Mucosa of descending colon (tissue), 3 donors: ENCODE results near the gene HBA1. TPM values are rescaled to one million over a fixed set of nuclear protein-coding genes. Genes with fewer than 3 reads are reported as not detected.

Source experiments
- ATAC-seq: fragments of 200-7000 bp; cut with Tn5 transposase; one replicate; pipeline ENCODE4 v1.9.1; 2020; ENCODE audit warnings: mild to moderate bottlenecking, moderate library complexity
- DNase-seq, 3 donors: peaks; one replicate each; pipeline ENCODE4 v3.0.0-alpha.2; 2020
- H3K36me3 ChIP-seq: fragments of 200-600 bp; one replicate; pipeline ENCODE4 v1.8.0; 2021; ENCODE audit warnings: low read depth, mild to moderate bottlenecking
- H3K4me1 ChIP-seq: fragments of 200-600 bp; one replicate; pipeline ENCODE4 v1.8.0; 2021; ENCODE audit warnings: low read depth, mild to moderate bottlenecking
- H3K4me3 ChIP-seq: fragments of 200-600 bp; one replicate; pipeline ENCODE4 v1.8.0; 2021; ENCODE audit warnings: mild to moderate bottlenecking
- H3K9me3 ChIP-seq: fragments of 200-600 bp; one replicate; pipeline ENCODE4 v1.8.0; 2021; ENCODE audit warnings: mild to moderate bottlenecking
- CTCF ChIP-seq: fragments of 200-600 bp; IDR thresholded peaks from one replicate; pipeline ENCODE4 v1.8.0; 2022; ENCODE audit warnings: antibody characterized with exemption, mild to moderate bottlenecking
- intact Hi-C, 2 donors: fragments of 100-400 bp; cut with DNase I in 1 of 2; cut with micrococcal nuclease in 1 of 2; formaldehyde crosslinking; loops; one replicate each; pipeline versions ENCODE4 v1.11.0 to v1.11.1; 2022; cut with DNase I, micrococcal nuclease
- total RNA-seq, 3 donors: library from RNA; stranded (reverse); fragmentation: NEBNext Ultra II Directional in 2 of 3; extraction: Animal tissue kit (Norgen Biotek cat#: 25700) in 2 of 3; gene quantifications; one replicate each; pipeline versions ENCODE4 v1.2.1 to v1.2.4, GENCODE V29; 2021 to 2023
- donor health status: DM: no; HTN: no; CAD: no; lungs with moderate emphysema.
- donor health status: DM: no; HTN: no; CAD: no.
- donor health status: DM: no; HTN: yes; CAD: no.

Gene HBA1
- total RNA-seq, 3 donors from 2014 or later: 4.3 to 8.5 TPM; not detected in 1

GRCh38 chr16:180681-181564 is 4.4 kb downstream of the HBA1 start:
- no peaks in the 10 kb centered on the region for H3K9me3 ChIP-seq
- no peaks in the 10 kb centered on the region for H3K36me3 ChIP-seq
- intact Hi-C loops: loop anchor here (5.0 kb wide), 1 partner anchor 74 kb away; no protein-coding TSS in a partner anchor
- H3K4me1 ChIP-seq: peaks cover 13% of the 10 kb centered on the region
- peak; percentile 94 for ATAC-seq
- DNase-seq: peak in 2 of 3 donors; percentile 77 to 83
- no peak overlapping the region for H3K4me3 ChIP-seq
- no peak for TF ChIP-seq CTCF

GRCh38 chr16:181565-182021 is 5.1 kb downstream of the HBA1 start:
- Histone ChIP-seq H3K4me3 (no peak overlapping the region), H3K36me3 (no peaks in the 10 kb centered on the region)
- intact Hi-C loops: loop anchor here (5.0 kb wide), 1 partner anchor 74 kb away; no protein-coding TSS in a partner anchor

GRCh38 chr16:183005-183404 is 6.5 kb downstream of the HBA1 start:
- intact Hi-C loops: loop anchor here (5.0 kb wide), 1 partner anchor 76 kb away; no protein-coding TSS in a partner anchor
- ATAC-seq (no peak), DNase-seq (no peak)
- TF ChIP-seq CTCF: no peak
- H3K4me1 ChIP-seq: peaks cover 13% of the 10 kb centered on the region
- no peaks in the 10 kb centered on the region for H3K9me3 ChIP-seq
- no peak overlapping the region for H3K4me3 ChIP-seq
- no peaks in the 10 kb centered on the region for H3K36me3 ChIP-seq

More at GRCh38 chr16:181565-182021, 5.1 kb downstream of the HBA1 start:
- peak; percentile 2 for ATAC-seq
- DNase-seq: peak in 1 of 3 donors; percentile 88
- Histone ChIP-seq H3K4me1 (peaks cover 13% of the 10 kb centered on the region), H3K9me3 (no peaks in the 10 kb centered on the region)
- peak; percentile 99 for TF ChIP-seq CTCF

GRCh38 chr16:185213-185612 is 8.7 kb downstream of the HBA1 start:
- Histone ChIP-seq H3K36me3 (peaks cover 12% of the 10 kb centered on the region), H3K4me1 (peaks cover 13% of the 10 kb centered on the region), H3K4me3 (no peak overlapping the region), H3K9me3 (no peaks in the 10 kb centered on the region)
- ATAC-seq (no peak), DNase-seq (no peak)
- intact Hi-C loops: no loop called here
- no peak for TF ChIP-seq CTCF

GRCh38 chr16:185691-186090 is 9.2 kb downstream of the HBA1 start:
- Histone ChIP-seq H3K4me3 (no peak overlapping the region), H3K9me3 (no peaks in the 10 kb centered on the region), H3K36me3 (peaks cover 12% of the 10 kb centered on the region), H3K4me1 (peaks cover 8% of the 10 kb centered on the region)
- DNase-seq (no peak), ATAC-seq (no peak)
- intact Hi-C loops: no loop called here
- no peak for TF ChIP-seq CTCF
